ENCODE measurements around the gene TYK2. TPM values are rescaled to one million over a fixed set of nuclear protein-coding genes. Genes with fewer than 3 reads are reported as not detected.

Gene TYK2
- total and polyA plus RNA-seq, 2 of the 13 experiments (the other 11 are each of a cell fraction or from before 2014, with no cell fraction given), result 38.8 to 60.1 TPM

DNA sequence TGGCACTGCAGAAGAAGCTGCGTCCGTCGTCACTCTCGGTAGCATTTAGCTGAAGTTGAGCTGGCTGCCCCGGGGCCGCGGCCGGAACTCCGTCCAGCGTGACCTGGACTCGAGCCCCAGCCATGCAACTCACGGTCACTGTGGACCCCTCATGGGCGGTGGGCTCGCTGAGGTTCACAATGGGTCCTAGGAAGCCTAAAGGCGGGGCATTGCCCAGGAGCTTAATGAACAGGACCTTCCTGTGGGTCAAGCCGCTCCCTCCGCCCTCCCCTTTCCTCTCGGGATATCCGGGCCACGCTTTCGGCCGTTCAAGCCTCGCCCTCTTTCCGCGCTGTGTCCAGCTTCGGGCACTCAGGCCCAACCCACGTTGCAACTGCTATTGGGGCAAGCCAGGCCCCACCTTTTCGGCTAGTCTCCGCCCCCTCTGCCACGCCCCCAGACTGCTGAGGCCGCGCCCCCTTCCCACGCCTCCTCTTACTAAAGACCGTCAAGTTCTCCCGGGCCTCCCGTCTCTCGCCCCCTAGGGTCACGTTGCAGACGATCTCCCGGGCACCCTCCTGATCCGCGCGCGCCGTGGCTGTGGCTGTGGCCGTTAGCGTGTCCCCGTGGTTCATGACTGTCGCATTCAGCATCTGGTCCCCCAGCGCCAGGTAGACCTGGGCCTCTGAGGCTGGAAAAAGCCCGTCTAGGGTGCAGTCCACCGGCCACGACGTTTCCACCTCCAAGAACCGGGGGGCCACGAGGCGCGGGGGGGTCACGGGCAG, 45.6 kb downstream of the TYK2 start (continued):
- TF ChIP-seq, protein P1, sequence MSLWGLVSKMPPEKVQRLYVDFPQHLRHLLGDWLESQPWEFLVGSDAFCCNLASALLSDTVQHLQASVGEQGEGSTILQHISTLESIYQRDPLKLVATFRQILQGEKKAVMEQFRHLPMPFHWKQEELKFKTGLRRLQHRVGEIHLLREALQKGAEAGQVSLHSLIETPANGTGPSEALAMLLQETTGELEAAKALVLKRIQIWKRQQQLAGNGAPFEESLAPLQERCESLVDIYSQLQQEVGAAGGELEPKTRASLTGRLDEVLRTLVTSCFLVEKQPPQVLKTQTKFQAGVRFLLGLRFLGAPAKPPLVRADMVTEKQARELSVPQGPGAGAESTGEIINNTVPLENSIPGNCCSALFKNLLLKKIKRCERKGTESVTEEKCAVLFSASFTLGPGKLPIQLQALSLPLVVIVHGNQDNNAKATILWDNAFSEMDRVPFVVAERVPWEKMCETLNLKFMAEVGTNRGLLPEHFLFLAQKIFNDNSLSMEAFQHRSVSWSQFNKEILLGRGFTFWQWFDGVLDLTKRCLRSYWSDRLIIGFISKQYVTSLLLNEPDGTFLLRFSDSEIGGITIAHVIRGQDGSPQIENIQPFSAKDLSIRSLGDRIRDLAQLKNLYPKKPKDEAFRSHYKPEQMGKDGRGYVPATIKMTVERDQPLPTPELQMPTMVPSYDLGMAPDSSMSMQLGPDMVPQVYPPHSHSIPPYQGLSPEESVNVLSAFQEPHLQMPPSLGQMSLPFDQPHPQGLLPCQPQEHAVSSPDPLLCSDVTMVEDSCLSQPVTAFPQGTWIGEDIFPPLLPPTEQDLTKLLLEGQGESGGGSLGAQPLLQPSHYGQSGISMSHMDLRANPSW (CRISPR knock-in tag; IDR thresholded peaks at IDR 0.05; ENCODE audit: borderline replicate concordance), result no peak
- TF ChIP-seq, protein P2, sequence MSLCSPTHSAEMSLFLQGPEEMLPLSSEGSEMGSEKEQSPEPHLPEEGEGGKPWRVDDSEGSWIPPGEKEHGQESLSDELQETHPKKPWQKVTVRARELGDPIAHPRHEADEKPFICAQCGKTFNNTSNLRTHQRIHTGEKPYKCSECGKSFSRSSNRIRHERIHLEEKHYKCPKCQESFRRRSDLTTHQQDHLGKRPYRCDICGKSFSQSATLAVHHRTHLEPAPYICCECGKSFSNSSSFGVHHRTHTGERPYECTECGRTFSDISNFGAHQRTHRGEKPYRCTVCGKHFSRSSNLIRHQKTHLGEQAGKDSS (CRISPR knock-in tag; IDR thresholded peaks at IDR 0.05; ENCODE audit: borderline replicate concordance, low read depth), result no peak
- TF ChIP-seq, protein P3, sequence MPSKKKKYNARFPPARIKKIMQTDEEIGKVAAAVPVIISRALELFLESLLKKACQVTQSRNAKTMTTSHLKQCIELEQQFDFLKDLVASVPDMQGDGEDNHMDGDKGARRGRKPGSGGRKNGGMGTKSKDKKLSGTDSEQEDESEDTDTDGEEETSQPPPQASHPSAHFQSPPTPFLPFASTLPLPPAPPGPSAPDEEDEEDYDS (CRISPR knock-in tag; IDR thresholded peaks at IDR 0.05), result peak; percentile 91
- TF ChIP-seq, protein P4, sequence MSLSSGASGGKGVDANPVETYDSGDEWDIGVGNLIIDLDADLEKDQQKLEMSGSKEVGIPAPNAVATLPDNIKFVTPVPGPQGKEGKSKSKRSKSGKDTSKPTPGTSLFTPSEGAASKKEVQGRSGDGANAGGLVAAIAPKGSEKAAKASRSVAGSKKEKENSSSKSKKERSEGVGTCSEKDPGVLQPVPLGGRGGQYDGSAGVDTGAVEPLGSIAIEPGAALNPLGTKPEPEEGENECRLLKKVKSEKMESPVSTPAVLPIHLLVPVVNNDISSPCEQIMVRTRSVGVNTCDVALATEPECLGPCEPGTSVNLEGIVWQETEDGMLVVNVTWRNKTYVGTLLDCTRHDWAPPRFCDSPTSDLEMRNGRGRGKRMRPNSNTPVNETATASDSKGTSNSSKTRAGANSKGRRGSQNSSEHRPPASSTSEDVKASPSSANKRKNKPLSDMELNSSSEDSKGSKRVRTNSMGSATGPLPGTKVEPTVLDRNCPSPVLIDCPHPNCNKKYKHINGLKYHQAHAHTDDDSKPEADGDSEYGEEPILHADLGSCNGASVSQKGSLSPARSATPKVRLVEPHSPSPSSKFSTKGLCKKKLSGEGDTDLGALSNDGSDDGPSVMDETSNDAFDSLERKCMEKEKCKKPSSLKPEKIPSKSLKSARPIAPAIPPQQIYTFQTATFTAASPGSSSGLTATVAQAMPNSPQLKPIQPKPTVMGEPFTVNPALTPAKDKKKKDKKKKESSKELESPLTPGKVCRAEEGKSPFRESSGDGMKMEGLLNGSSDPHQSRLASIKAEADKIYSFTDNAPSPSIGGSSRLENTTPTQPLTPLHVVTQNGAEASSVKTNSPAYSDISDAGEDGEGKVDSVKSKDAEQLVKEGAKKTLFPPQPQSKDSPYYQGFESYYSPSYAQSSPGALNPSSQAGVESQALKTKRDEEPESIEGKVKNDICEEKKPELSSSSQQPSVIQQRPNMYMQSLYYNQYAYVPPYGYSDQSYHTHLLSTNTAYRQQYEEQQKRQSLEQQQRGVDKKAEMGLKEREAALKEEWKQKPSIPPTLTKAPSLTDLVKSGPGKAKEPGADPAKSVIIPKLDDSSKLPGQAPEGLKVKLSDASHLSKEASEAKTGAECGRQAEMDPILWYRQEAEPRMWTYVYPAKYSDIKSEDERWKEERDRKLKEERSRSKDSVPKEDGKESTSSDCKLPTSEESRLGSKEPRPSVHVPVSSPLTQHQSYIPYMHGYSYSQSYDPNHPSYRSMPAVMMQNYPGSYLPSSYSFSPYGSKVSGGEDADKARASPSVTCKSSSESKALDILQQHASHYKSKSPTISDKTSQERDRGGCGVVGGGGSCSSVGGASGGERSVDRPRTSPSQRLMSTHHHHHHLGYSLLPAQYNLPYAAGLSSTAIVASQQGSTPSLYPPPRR (CRISPR knock-in tag; IDR thresholded peaks at IDR 0.05; ENCODE audit: borderline replicate concordance), result no peak; the same call in 1 of the 2 replicates
- TF ChIP-seq, protein P5, sequence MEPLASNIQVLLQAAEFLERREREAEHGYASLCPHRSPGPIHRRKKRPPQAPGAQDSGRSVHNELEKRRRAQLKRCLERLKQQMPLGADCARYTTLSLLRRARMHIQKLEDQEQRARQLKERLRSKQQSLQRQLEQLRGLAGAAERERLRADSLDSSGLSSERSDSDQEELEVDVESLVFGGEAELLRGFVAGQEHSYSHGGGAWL (CRISPR knock-in tag; IDR thresholded peaks at IDR 0.05), result 0 out of 2 replicates have a peak, but pooled peaks have one; percentile 41
- no peak for TF ChIP-seq PHB2 (IDR thresholded peaks at IDR 0.05; ENCODE audit: partially characterized antibody)
- TF ChIP-seq, protein P6, sequence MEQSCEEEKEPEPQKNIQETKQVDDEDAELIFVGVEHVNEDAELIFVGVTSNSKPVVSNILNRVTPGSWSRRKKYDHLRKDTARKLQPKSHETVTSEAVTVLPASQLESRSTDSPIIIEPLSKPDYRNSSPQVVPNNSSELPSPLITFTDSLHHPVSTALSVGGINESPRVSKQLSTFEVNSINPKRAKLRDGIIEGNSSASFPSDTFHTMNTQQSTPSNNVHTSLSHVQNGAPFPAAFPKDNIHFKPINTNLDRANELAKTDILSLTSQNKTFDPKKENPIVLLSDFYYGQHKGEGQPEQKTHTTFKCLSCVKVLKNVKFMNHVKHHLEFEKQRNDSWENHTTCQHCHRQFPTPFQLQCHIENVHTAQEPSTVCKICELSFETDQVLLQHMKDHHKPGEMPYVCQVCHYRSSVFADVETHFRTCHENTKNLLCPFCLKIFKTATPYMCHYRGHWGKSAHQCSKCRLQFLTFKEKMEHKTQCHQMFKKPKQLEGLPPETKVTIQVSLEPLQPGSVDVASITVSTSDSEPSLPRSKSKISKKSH (CRISPR knock-in tag; IDR thresholded peaks at IDR 0.05; ENCODE audit: borderline replicate concordance), result no peak
- no peak; the same call in 1 of the 2 replicates for TF ChIP-seq ZNF232 (CRISPR knock-in tag; IDR thresholded peaks at IDR 0.05; ENCODE audit: borderline replicate concordance)
- TF ChIP-seq, protein P7, sequence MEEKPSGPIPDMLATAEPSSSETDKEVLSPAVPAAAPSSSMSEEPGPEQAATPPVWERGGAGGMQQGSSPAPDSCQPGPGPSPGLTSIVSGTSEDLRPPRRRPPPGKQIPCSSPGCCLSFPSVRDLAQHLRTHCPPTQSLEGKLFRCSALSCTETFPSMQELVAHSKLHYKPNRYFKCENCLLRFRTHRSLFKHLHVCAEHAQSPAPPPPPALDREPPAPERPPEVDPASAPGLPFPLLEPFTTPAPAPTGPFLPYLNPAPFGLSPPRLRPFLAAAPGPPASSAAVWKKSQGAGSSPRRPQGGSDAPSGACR (CRISPR knock-in tag; IDR thresholded peaks at IDR 0.05), result no peak
- TF ChIP-seq NCOA2 (CRISPR knock-in tag; IDR thresholded peaks at IDR 0.05), result no peak
- TF ChIP-seq ZNF782 (CRISPR knock-in tag; IDR thresholded peaks at IDR 0.05; ENCODE audit: borderline replicate concordance), result no peak
- TF ChIP-seq, protein P8, sequence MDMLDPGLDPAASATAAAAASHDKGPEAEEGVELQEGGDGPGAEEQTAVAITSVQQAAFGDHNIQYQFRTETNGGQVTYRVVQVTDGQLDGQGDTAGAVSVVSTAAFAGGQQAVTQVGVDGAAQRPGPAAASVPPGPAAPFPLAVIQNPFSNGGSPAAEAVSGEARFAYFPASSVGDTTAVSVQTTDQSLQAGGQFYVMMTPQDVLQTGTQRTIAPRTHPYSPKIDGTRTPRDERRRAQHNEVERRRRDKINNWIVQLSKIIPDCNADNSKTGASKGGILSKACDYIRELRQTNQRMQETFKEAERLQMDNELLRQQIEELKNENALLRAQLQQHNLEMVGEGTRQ (IDR thresholded peaks at IDR 0.05; ENCODE audit: low read depth, low read length), result no peak
- TF ChIP-seq, protein P8 (CRISPR knock-in tag; IDR thresholded peaks at IDR 0.05; ENCODE audit: borderline replicate concordance), result no peak
